ENCODE data around the gene NACC2. TPM values are rescaled to one million over a fixed set of nuclear protein-coding genes. Genes with fewer than 3 reads are reported as not detected.
A peak's percentile ranks its signal among the peaks of the same experiment; 100 is the strongest.
"Not testable (repeated sequence)": the region's sequence is repeated elsewhere in the genome, so short reads cannot be mapped to it uniquely, and the experiment has no call there.

NACC2 gene
- polyA plus RNA-seq, 6 donors from 2014 or later: 0.04 to 0.11 (median 0.06) TPM; not detected in 2

DNA sequence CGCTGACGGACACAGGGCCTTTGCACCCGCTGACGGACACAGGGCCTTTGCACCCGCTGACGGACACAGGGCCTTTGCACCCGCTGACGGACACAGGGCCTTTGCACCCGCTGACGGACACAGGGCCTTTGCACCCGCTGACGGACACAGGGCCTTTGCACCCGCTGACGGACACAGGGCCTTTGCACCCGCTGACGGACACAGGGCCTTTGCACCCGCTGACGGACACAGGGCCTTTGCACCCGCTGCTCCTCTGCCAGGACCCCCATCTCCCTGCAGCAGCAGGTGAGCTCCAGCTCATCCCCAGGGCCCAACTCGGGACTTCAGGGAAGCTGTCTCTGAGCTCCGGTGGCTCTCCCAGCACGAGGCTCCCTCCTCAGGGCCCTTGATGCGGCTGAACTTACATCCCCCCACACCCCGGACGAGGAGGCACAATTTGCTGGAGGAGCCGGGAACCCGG is 6.6 kb upstream of the NACC2 start:
- DNase-seq; H3K9me3 Mint-ChIP-seq; ATAC-seq (ENCODE audit: low read depth in 2 of 2); H3K36me3 Mint-ChIP-seq; H3K4me3 Mint-ChIP-seq; H3K27ac Mint-ChIP-seq: not testable (repeated sequence)
- Mint-ChIP-seq H3K4me1 (peaks cover 7 to 13% (median 10%) of the 10 kb centered on the region in 3 donors), H3K27me3 (peaks cover 8 to 50% (median 35%) of the 10 kb centered on the region in 3 donors)

DNA sequence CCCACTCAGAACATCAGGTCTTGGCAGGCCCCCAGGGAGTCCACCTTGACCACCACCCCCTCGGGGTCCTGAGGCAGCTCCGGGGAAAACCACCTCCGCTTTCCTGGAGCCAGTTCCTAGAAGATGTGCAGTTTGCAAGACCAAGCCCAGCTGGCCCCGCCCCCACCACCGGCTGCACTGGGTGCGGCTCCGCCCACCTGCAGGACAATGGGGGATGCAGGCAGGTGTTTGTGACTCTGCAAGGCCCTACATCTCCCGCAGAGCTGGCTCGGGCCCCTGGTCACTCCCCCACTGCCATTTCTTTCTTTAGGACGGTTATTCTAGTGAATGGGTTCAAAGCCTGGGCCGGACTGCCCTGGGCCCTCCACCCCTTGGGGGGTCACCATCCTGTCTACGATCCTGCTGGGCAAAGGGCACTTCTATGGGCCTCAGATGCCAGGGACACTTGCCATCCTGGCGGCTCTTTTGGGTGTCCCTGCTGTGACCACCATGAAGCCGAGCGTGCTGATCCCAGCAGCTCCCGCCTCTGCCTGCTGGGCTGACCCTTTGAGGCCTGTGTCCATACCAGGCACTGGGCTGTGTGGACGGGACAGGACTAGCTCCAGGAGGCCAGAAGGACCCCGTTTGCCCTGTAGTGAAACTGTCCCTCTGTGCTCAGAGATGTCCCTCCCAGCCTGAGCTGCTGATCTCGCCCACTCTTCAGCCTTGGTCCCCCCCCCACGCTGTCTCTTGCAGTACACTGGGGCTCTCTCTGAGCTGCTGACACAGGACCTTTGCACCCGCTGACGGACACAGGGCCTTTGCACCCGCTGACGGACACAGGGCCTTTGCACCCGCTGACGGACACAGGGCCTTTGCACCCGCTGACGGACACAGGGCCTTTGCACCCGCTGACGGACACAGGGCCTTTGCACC is 5.9 kb upstream of the NACC2 start:
- no peaks in the 10 kb centered on the region for H3K9me3 Mint-ChIP-seq
- H3K4me1 Mint-ChIP-seq: peaks cover 7 to 16% (median 7%) of the 10 kb centered on the region in 3 donors
- ATAC-seq (ENCODE audit: low read depth in 2 of 2) (no peak), DNase-seq (no peak)
- no peak overlapping the region for H3K27ac Mint-ChIP-seq
- no peaks in the 10 kb centered on the region for H3K36me3 Mint-ChIP-seq
- no peak overlapping the region for H3K4me3 Mint-ChIP-seq
- H3K27me3 Mint-ChIP-seq: peaks cover 8 to 54% (median 40%) of the 10 kb centered on the region in 3 donors

DNA sequence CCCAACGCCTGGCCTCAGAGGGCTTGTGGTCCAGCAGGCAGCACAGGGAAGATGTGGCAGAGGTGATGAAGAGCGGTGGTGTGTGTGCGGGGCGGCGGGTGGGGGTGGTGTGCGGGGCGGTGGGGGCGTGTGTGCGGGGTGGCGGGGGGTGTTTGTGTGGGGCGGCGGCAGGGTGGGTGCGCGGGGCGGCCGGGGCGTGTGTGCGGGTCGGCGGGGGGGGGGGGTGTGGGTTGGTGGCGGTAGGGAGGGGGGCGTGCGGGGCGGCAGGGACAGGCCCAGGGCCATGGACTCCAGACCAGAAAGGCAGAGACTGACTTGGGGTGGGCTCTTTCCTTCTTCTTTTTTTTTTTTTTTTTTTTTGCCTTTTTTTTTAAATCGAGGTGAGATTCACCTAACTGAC is 4.5 kb upstream of the NACC2 start:
- peaks cover 3 to 13% (median 7%) of the 10 kb centered on the region in 3 donors for H3K4me1 Mint-ChIP-seq
- DNase-seq (no peak), ATAC-seq (ENCODE audit: low read depth in 2 of 2) (no peak)
- H3K36me3 Mint-ChIP-seq: no peaks in the 10 kb centered on the region
- no peaks in the 10 kb centered on the region for H3K9me3 Mint-ChIP-seq
- H3K4me3 Mint-ChIP-seq: no peak overlapping the region
- H3K27me3 Mint-ChIP-seq: peaks cover 8 to 50% (median 40%) of the 10 kb centered on the region in 3 donors
- no peak overlapping the region for H3K27ac Mint-ChIP-seq

DNA sequence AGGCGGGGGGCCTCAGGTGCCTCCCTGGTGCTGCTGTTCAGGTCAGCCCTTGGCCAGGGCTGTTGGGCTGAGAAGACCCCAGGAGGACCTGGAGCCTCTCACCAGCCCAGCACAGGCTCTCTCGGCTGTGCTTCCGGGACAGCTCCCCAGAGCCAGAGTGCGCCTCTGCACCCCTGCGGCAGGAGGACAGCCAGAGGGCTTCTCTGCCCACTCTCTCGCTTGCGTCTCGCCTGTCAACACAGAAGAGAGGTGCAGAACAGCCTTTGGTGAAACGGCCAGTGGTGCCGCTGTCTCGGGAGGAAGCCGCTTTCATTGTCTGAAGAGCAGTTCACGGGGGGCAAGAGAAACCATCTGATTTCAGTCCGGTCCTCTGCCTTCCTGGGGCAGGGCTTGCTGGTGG is 3.8 kb upstream of the NACC2 start:
- no peak for DNase-seq
- ATAC-seq (ENCODE audit: low read depth in 2 of 2): no peak
- Mint-ChIP-seq H3K27me3 (peaks cover 8 to 53% (median 43%) of the 10 kb centered on the region in 3 donors), H3K4me3 (no peak overlapping the region), H3K4me1 (peaks cover 3 to 14% (median 7%) of the 10 kb centered on the region in 3 donors), H3K9me3 (no peaks in the 10 kb centered on the region), H3K27ac (peak overlapping the region in 1 of 6 donors; percentile 34), H3K36me3 (no peaks in the 10 kb centered on the region)

DNA sequence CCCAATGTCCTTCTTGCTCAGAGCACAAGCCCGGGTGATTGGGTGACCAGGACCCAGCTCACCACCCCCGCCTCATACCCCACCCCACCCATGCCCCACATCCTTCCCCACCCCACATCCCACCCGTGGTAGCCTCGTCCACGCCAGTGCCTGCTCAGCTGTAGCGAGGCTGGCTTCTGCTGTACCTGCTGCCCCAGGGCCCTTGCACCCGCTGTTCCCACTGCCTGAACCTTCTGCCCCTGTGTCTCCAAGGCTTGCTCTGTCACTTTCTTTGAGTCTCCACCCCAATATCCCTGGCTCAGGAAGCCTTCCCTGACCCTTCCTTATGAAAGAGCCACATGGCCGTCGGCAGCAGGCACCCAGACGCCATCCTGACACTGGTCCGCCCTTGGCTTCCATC is 3.1 kb upstream of the NACC2 start:
- no peaks in the 10 kb centered on the region for H3K36me3 Mint-ChIP-seq
- no peak for ATAC-seq (ENCODE audit: low read depth in 2 of 2)
- no peak overlapping the region for H3K4me3 Mint-ChIP-seq
- peaks cover 8 to 55% (median 48%) of the 10 kb centered on the region in 3 donors for H3K27me3 Mint-ChIP-seq
- no peak for DNase-seq
- H3K27ac Mint-ChIP-seq: no peak overlapping the region
- H3K9me3 Mint-ChIP-seq: no peaks in the 10 kb centered on the region
- H3K4me1 Mint-ChIP-seq: peaks cover 5 to 17% (median 7%) of the 10 kb centered on the region in 3 donors

DNA sequence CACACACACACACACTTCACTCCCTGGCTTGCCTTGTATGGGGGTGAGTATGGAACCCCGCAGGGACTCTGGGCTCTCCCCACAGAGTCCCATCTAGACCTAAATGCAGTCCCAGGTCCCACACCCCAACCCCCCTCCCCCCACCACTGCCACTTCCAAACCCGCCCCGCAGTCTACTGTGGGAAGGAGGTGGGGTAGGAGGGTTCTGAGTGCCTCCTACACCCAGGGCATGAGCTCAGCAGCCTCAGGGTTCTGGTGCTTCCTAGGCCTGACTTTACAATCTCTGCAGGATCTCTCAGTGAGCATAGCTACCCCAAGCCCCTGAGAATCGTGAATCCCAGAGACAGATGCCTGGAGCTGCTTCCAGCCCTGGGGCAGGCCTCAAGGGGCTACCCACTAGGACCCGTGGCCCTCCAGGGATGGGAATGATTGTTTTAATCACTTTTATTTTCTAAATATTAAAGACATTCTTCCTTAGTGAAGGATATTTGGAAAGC is 1.5 kb upstream of the NACC2 start:
- DNase-seq (no peak), ATAC-seq (ENCODE audit: low read depth in 2 of 2) (no peak)
- H3K4me3 Mint-ChIP-seq: peak overlapping the region; percentile 17 to 75 (median 62)
- H3K9me3 Mint-ChIP-seq: no peaks in the 10 kb centered on the region
- peaks cover 5 to 17% (median 7%) of the 10 kb centered on the region in 3 donors for H3K4me1 Mint-ChIP-seq
- no peak overlapping the region for H3K27ac Mint-ChIP-seq
- H3K27me3 Mint-ChIP-seq: peaks cover 9 to 63% (median 58%) of the 10 kb centered on the region in 3 donors
- no peaks in the 10 kb centered on the region for H3K36me3 Mint-ChIP-seq

DNA sequence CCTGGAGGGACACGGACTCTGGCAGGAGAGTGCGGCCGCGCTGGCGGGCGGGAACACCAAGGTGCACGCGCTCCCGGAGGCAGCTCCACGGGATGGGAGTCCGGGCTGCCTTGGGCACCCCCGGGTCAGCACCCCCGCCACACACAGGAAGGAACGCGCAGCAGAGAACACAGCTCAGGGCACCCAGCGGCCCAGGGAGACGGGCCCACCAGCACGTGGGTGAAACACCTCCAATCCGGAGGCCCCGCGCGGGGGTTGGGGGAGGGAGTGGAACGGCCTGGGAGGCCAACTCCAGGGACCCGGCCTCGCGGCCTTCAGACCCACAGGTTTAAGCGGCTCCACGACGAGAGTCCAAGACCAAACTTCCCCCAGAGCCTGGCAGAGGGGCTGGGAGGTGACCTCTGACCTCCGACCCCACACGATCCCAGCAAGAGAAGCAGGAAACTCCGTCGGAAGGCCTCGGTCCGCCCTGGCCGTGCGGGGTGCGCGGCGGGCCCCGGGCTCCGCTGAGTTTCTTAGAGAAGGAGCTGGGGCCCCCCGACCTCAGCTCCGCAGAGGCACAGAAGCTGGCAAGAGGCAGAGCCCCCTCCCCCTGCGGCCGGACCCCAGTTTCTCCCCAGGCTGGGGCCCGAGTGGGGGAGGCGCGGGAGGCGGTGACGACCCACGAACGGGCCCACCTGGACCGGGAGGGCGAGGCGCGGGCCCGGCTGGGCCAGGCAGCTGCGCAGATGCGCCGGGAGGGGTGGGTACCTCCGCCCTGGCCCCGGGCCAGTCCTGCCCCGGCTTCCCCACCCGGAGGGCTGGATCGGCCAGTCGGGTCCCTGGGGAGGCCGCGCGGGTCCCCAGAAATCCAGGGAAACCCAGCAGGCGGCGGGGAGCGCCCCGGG is 851 bp downstream of the NACC2 start:
- ATAC-seq (ENCODE audit: low read depth in 2 of 2): peak; percentile 52 to 55
- H3K27me3 Mint-ChIP-seq: peaks cover 9 to 59% (median 50%) of the 10 kb centered on the region in 3 donors
- H3K27ac Mint-ChIP-seq: no peak overlapping the region
- no peaks in the 10 kb centered on the region for H3K36me3 Mint-ChIP-seq
- H3K4me1 Mint-ChIP-seq: peaks cover 5 to 16% (median 5%) of the 10 kb centered on the region in 3 donors
- DNase-seq: no peak
- H3K4me3 Mint-ChIP-seq: peak overlapping the region in 7 of 8 donors; percentile 45 to 86 (median 67)
- no peaks in the 10 kb centered on the region for H3K9me3 Mint-ChIP-seq

DNA sequence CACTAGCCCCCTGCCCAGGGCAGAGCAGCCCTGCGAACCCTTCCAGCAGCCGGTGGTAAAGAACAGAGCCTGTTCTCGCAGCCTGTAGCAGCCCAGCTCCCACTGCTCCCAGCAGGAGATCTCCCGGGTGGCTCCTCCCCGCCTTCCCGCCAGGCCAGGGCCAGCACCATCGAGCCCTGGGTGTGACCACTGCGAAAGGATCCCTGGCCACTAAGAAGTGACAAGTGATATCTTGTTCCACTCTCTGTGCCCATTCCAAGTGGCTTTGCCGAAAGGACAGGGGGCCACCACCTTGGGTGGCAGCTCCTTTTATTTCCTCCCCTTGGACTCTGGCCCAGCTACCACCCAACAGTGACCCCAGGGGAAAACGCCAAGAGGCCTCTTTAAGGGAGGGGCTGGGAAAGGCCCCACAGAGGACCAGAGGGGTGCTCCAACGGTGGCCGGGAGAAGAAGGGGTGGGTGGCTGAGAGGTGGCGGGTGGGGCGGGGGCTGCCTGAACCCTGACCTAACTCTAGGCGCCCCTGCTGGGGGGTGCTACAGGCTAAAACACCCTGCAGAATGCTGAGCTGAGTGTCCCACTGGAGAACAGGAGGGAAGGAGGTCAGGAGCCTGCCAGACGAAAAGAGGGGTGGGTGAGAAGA is 1.6 kb downstream of the NACC2 start:
- DNase-seq (no peak), ATAC-seq (ENCODE audit: low read depth in 2 of 2) (no peak)
- peaks cover 0 to 10% (median 5%) of the 10 kb centered on the region in 3 donors for H3K4me1 Mint-ChIP-seq
- H3K9me3 Mint-ChIP-seq: no peaks in the 10 kb centered on the region
- H3K27me3 Mint-ChIP-seq: peaks cover 4 to 51% (median 43%) of the 10 kb centered on the region in 3 donors
- H3K27ac Mint-ChIP-seq: no peak overlapping the region
- H3K36me3 Mint-ChIP-seq: no peaks in the 10 kb centered on the region
- H3K4me3 Mint-ChIP-seq: peak overlapping the region in 7 of 8 donors; percentile 45 to 86 (median 69)

DNA sequence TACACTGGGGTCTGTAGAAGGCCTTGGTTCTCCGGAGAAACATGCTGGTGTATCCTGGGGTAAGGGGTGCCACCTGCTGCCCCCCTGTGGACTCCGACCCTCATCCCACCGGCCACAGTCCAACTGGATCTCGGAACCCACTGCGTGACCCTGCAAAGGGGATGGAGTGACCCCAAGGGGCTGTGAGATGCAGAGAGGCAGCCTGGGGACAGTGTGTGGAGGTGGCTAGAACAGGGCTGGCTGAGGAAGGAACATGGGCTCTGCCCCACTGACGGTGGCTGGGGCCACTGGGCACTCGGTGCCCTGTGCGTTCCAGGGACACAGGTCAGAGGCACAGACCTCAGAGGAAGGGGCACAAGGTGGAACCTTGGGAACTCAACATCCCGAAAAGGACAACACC is 2.3 kb downstream of the NACC2 start:
- Mint-ChIP-seq H3K9me3 (no peaks in the 10 kb centered on the region), H3K27ac (no peak overlapping the region), H3K4me3 (peak overlapping the region in 6 of 8 donors; percentile 25 to 70 (median 65)), H3K36me3 (no peaks in the 10 kb centered on the region), H3K27me3 (peaks cover 4 to 51% (median 35%) of the 10 kb centered on the region in 3 donors), H3K4me1 (peaks cover 0 to 8% (median 5%) of the 10 kb centered on the region in 3 donors)
- no peak for DNase-seq
- no peak for ATAC-seq (ENCODE audit: low read depth in 2 of 2)

DNA sequence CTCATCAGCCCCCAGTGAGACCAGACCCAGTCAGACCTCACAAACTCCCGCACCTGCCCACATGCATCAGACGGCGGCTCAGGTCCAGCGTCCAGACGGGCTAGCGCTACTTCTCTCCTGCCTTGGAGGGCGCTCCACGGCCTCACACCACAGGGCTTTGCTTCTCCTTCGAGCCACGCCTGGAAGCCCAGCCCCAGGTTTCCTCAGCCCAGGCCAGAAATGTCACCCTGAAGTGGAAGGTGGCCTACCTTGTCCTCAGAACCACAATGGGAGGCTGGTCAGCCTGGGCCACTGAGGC is 2.8 kb downstream of the NACC2 start:
- DNase-seq (no peak), ATAC-seq (ENCODE audit: low read depth in 2 of 2) (no peak)
- peaks cover 4 to 50% (median 31%) of the 10 kb centered on the region in 3 donors for H3K27me3 Mint-ChIP-seq
- no peak overlapping the region for H3K27ac Mint-ChIP-seq
- H3K9me3 Mint-ChIP-seq: no peaks in the 10 kb centered on the region
- H3K36me3 Mint-ChIP-seq: no peaks in the 10 kb centered on the region
- H3K4me3 Mint-ChIP-seq: no peak overlapping the region
- peaks cover 0 to 8% (median 5%) of the 10 kb centered on the region in 3 donors for H3K4me1 Mint-ChIP-seq

DNA sequence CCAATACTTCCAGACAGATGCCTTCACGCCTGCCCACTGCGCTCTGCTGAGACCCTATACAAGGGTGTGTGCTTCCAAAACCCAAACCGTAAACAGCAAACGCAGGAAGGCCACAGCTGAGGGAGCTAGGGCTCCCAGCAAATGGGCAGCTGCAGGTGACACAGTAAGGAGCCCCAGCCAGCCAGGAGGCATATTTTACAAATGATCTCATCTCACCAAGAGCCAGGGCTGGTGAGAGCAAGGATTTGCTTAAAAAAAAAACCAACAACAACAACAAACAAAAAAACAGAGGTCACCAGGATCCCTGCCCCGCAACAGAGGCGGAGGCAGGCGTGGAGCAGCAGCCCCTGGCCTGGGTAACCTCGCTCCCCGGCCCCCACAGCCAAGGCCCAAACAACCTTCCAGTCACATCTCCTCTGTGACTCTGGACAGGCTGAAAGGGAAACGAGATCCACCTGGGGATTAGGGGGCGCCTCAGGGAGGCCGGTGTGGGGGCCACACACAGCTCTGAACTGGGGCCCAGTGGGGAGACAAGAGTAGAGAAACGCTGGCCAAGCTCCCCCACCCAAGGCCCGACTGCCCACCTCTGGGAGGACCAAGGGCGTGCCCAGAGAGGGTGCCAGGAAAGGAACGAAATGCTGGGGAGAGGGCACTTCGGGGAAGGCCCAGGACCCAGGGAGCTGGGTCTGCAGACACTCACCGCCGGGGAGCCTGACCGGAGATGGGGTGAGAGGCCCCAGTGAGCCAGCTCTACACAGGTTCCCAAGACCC is 3.3 kb downstream of the NACC2 start:
- Mint-ChIP-seq H3K9me3 (no peaks in the 10 kb centered on the region), H3K27ac (no peak overlapping the region), H3K27me3 (peaks cover 7 to 52% (median 33%) of the 10 kb centered on the region in 3 donors), H3K4me3 (peak overlapping the region in 2 of 8 donors; percentile 37 to 79), H3K4me1 (peaks cover 0 to 8% (median 5%) of the 10 kb centered on the region in 3 donors), H3K36me3 (no peaks in the 10 kb centered on the region)
- no peak for DNase-seq
- ATAC-seq (ENCODE audit: low read depth in 2 of 2): no peak
